Activated T-cell treated with anti-CD3 and anti-CD28 coated beads for 1 hour (primary cell): ENCODE measurements around the gene SEC24C.

ENCODE experiments used
- DNase-seq: peaks from one replicate; pipeline ENCODE4 v3.0.0-alpha.2; 2020; ENCODE audit warnings: low read depth

Gene SEC24C

GRCh38 chr10:73814276-73814895 lies 70.2 kb downstream of the SEC24C start:
- DNase-seq: no peak

- DNase-seq: no peak
These were observed 70.9 kb downstream of the SEC24C start for GRCh38 chr10:73814896-73815718.

- no peak for DNase-seq
These were observed 71.5 kb downstream of the SEC24C start for GRCh38 chr10:73815719-73816030.

GRCh38 chr10:73816917-73817729 lies 73.0 kb downstream of the SEC24C start:
- DNase-seq: no peak

GRCh38 chr10:73817826-73818225 lies 73.7 kb downstream of the SEC24C start:
- DNase-seq: no peak

GRCh38 chr10:73818402-73818801 lies 74.2 kb downstream of the SEC24C start:
- no peak for DNase-seq

- no peak for DNase-seq
These were observed 74.9 kb downstream of the SEC24C start for GRCh38 chr10:73819081-73819480.

GRCh38 chr10:73819513-73820093 lies 75.4 kb downstream of the SEC24C start:
- no peak for DNase-seq
